Fibroblast of skin of right biceps (primary cell): ENCODE measurements around the gene PDLIM4.

Experiments
- DNase-seq: peaks from one replicate; pipeline ENCODE4 v3.0.0-alpha.2; 2013

The PDLIM4 gene

DNA sequence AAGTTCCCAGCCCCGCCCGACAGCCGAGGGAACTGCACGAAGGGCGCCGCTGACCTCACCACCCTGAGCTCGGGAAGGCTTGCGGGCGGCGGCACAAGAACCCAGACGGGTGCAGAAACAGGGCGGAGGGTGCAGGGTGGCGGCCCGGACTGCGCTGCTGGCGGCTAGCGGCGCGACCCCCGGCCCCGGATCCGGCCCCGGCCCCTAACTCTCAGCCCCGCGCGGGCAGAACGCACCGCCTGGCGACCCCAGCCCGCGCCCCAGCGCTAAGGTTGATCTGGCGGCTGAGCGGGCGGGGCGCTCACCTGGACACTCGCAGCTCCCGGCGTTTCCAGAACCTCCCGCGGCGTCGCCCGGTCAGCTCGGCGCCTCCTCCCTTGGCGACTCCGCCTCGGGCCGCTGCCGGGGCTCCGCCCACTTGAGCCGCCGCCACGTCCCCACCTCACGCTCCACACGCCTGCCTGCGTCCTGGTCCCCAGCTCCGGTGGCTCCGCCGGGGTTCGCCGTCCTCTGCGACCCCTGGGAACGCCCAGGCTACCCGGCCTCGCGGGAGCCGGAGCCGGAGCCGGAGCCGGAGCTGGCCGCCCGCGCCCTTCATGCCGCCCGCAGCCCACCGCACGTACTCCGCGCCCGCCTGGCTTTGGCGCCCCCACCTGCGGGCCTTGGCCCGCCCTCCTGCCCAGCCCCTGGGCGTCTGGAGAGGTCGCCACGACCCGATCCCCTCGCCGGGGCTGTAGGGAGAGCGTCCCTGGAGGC lies 29.8 kb upstream of the PDLIM4 start, which contains the start of gene P4HA2:
TSS of gene P4HA2 (minus strand) at position 369 of the 756 bp plus-strand sequence. CDS start 9,227 bp downstream, outside the sequence.
- DNase-seq = peak; percentile 81

GRCh38 chr5:132228241-132229035 lies 29.1 kb upstream of the PDLIM4 start:
- no peak for DNase-seq

GRCh38 chr5:132229236-132229635 lies 28.3 kb upstream of the PDLIM4 start:
- no peak for DNase-seq

GRCh38 chr5:132230871-132231270 lies 26.6 kb upstream of the PDLIM4 start:
- DNase-seq = no peak

- no peak for DNase-seq
Observed at GRCh38 chr5:132232465-132232864, 25.0 kb upstream of the PDLIM4 start.

- no peak for DNase-seq
Observed at GRCh38 chr5:132233081-132233480, 24.4 kb upstream of the PDLIM4 start.

DNA sequence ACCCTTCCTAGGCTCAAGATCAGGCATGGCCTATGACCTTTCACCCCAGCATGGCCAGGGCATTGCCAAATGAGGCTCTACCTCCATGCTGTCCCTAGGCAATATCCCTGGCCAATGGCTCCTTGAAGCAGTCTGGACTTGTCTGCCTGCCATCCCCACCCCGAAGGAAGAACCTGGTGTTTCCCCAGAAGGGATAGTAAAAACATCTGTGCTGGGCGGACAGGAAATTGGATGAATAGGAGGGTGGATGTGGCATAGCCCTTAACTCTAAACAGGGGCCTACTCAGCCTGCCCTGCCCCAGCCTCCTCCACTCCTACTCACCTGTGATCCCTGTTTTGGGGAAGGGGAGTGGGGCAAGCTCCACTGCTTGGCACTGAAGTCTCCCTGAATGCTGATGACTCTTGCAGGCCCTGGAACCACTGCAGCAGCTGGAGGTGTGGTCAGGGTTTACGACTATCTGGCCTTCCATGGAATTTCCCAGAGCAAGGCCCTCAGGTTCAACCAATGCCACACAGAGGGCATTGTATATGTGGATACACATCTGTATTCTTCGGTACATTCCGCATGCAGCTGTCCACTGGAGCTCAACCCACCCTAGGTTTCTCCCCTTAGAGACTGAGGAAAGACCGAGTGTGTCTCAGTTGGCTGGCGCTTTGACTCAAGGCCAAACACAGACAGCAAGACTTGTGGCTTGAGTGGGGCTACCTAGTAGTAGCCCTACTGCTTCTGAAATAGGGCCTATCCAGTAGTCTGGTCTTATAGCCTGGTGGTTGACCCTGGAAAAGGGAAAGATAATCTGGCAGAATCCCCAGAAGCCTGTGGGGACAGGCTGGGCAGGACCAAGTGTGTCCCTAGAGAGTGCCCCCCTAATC lies 23.4 kb upstream of the PDLIM4 start:
- no peak for DNase-seq

GRCh38 chr5:132234684-132235062 lies 22.8 kb upstream of the PDLIM4 start:
- no peak for DNase-seq

DNA sequence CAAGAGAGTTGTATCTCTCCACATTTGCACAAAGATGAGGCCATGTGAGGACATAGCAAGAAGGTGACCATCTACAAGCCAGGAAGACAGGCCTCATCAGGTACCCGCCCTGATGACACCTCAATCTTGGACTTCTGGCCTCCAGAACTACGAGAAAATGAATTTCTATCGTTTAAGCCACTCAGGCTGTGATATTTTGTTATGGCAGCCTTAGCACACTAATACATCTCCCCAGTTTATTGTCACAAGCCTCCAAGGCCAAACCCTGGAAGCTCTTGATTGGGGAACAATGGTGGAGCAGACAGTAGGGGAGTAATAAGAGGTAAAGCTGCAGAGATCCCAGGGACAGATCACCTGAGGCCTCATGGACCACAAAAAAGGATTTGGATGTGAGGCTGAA lies 22.2 kb upstream of the PDLIM4 start:
- DNase-seq = no peak

DNA sequence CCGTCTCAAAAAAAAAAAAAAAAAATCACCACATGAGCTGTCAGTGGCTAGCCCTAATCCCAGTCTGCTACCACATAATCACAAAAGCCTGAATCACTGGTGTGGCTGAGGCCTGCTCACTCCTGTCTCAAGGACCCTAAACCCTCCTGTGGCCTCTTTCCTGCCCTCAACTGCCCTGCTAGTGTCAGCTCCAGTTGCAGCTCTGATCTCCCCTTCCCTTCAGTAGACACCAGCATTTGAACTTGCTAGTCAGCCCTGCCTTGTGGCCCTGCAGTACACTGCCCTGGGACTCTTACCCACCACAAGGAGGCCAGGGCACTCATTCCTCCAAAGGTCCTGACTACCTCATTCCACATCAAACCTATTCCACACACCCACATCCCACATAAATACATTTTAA lies 20.4 kb upstream of the PDLIM4 start:
- peak; percentile 16 for DNase-seq

GRCh38 chr5:132237670-132238069 lies 19.8 kb upstream of the PDLIM4 start:
- DNase-seq = no peak

- peak; percentile 66 for DNase-seq
Observed at GRCh38 chr5:132238169-132238744, 19.2 kb upstream of the PDLIM4 start.

DNA sequence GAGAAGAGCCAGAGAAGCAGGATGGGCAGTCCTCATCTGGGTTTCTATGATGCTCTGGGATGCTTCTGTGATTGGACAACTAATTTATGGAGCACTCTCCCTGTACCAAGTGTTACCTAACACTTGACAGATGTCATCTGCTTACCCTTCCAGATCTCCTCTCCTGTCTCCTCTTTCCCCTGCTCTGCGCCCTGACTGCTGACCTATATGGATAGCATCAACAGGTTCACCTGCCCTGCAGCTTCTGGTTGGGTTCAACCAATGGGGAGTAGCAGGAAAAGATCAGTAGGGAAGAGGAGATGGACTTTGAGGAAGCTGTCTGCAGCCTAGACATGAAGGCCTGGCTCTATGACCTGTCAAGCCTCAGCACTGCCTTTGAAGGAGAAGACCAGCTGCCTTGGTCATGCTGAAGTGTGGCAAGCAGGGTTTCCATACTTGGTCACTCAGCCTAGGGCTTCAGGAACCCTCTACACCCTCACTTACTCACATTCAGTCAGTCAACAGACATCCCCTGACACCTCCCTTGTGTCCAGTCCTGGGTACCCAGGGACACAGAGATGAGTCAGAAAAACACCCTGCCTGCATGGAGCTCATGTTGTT lies 18.5 kb upstream of the PDLIM4 start:
- no peak for DNase-seq

DNA sequence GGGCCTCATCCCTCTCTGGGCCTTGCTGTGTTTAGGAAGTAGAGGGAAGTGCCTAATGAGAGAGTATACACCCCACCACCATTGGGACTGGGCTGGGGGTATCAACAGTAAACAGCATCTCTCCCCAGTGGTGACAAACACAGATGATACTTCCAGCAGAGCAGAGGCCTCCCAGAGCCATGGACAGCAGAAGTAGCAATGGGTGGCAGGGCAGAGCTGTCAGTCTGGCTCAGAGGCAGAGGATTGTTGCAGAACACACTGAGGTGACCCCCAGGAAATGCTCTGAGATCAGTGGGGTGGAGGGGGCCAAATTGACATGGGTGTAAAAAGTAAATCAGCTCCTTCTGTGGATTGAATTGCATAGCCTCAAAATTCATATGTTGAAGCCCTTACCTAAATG lies 17.7 kb upstream of the PDLIM4 start:
- no peak for DNase-seq

DNA sequence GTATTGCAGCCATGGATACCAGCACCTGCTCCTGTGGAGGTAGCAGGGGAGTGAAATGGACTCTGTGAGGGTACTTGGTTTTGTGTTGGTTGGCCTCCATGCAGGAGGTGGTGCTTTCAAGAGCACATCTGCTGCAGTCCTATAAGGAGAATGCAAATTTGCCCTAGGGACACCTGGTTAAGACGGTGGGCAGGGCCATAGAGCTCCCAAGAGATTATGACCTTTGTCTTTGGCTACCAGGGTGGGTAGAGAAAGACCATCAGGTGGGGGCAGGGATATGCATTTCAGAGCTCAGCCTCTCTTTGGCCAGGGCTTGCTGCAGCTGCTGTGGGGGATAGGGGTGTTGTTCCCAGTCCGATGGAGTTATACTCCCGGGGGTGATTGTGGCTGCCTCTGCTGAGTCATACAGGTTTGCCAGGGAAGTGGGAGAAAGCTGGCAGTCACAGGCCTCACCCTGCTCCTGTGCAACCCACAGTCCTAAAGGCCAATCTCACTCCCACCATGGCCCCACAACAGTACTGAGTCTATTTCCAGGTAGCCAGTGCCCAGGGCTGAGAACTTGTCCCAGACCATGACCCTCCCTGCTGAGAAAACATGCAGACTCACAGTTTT lies 14.0 kb upstream of the PDLIM4 start:
- DNase-seq = no peak

GRCh38 chr5:132245593-132245992 lies 11.9 kb upstream of the PDLIM4 start:
- no peak for DNase-seq

DNA sequence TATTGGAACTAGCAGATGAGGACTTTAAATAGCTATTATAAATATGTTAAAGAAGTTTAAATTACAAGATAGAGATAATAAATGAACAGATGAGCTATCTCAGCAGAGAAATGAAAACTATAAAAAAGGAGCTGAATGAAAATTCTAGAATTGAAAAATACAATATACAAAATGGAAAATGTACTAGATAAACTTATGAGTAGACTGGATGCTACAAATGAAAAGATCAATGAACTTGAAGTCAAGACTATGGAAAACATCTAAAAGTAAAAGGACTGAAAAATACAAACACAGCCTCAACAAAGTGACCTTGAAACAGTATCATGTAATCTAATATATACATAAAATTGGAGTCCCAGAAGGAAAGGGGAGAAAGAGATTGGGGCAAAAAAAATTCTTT lies 10.7 kb upstream of the PDLIM4 start:
- no peak for DNase-seq

DNA sequence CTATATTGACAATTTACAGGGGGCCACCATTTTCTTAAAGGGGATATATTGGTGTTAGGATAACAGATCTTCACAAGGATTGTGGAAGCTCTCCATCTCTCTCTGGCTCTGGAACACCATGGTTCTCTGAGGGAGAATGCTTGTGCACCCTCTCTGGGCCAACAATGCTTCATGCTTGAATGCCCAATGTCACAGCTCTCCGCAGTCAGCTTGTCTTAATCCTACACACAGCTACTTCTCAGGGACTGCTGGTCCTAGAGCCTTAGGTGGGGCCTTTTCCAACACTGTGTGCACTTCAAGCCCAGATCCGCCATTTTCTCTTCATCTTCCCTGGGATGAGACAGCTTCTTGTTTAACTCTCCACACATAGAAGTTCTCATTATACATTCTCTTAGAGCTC lies 6.9 kb upstream of the PDLIM4 start:
- no peak for DNase-seq

DNA sequence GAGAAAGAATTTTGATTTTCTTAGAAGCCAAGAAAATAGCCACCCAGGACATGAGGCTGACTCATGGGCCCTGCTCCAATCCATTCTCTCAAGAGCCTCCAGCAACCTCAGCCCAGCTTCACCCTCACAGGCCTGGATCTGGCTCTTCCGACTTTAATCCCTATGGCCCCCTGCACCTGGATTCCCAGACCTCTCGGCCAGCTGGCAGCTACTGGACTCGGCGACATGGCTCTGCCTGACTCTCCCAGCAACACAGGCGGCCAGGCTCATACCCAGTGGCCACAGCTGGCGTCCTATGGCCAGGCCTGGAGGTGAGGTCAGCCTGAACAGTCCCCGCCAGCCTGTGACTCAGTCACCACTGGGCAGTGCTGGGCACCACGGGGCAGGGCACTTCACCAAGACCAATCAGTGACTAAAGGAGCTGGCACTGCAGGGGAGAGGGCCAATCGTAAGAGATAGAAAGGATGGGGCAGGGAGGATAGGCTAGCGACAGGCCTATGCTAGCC lies 6.2 kb upstream of the PDLIM4 start:
- no peak for DNase-seq

- DNase-seq = no peak
Observed at GRCh38 chr5:132253008-132253441, 4.5 kb upstream of the PDLIM4 start.

DNA sequence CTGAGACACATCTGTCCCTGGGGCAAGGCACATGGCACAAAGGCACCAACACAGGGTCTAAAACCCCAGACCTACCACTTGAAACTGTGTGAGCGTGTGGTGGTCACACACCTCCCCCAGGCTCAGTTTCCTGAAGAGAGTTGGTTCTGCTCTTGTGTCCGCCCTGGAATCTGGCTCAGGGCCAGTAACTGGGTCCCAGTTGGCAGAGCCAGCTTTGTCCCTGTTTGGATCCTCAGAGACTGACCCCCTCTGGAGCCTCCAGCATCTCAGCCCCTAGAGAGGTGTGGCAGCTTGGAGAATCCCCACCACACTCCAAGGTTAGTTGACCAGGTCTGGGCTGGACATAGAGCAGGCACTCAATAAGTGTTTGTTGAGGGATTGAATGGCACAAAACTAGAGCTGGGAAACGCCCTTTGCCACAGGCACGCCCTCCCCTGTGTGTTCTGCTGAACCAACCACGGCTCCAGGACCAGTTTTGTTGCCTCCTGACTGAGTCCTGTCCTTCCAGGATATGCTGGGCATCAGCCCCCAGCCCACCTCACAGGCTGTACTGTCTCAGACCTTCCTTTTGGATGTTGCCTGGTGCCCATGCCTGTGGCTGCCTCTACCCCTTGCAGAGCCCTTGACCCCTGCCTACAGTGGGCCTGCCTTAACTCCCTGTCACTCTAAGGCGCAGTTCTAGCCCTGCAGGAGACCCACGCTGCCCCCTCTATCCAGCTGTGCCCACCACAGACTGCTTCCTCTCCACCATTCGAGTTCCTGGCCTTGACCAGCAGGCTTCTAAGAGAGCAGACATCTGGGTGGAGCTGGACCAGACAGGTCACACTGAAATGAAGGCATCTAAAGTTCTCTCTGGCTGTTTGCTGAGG lies 3.8 kb upstream of the PDLIM4 start:
- DNase-seq = no peak
